AG04450 (cell line): ENCODE measurements around the gene ADORA2A. TPM values are rescaled to one million over a fixed set of nuclear protein-coding genes. Genes with fewer than 3 reads are reported as not detected.
A peak's percentile ranks its signal among the peaks of the same experiment; 100 is the strongest.

ENCODE experiments used
- CTCF ChIA-PET: fragments of 300-600, 350-600 bp; formaldehyde crosslinking; extraction: SDS; loops from one replicate; lab custom pipeline; 2022; ENCODE audit warnings: antibody characterized with exemption, inconsistent platforms; lab: Charles Lee
- POLR2A ChIA-PET: fragments of 350-600 bp; formaldehyde crosslinking; extraction: SDS; loops from one replicate; lab custom pipeline; 2021; ENCODE audit warnings: antibody characterized with exemption, inconsistent platforms; lab: Yijun Ruan, JAX
- DNase-seq: peaks from one replicate; pipeline ENCODE4 v3.0.0-alpha.2; 2011; ENCODE audit warnings: low read depth, low spot score
- H3K27ac ChIP-seq: one replicate; pipeline ENCODE4 v1.5.1; 2012; ENCODE audit warnings: low read depth, low read length, control low read depth
- H3K27me3 ChIP-seq: one replicate; pipeline ENCODE4 v1.6.0; 2012; ENCODE audit warnings: low read length; ENCODE audit not compliant: control insufficient read depth, insufficient read depth
- H3K4me3 ChIP-seq: 2 replicates; pipeline ENCODE4 v1.5.1; 2011; ENCODE audit warnings: mild to moderate bottlenecking, low read depth, low read length, control low read depth
- H3K9me3 ChIP-seq: 2 replicates; pipeline ENCODE4 v1.5.1; 2012; ENCODE audit warnings: low read length; ENCODE audit not compliant: control insufficient read depth, insufficient read depth
- polyA plus RNA-seq: library from polyadenylated mRNA; depleted of rRNA; stranded (reverse); fragments of >200 nt; gene quantifications from 2 replicates; pipeline ENCODE4 v1.2.3, GENCODE V29; 2011
- TF ChIP-seq, protein P1 (sequence below): IDR thresholded peaks from 2 replicates; pipeline ENCODE4 v1.5.1; 2011; ENCODE audit warnings: low read depth, low read length, control low read depth, inconsistent platforms

The ADORA2A gene
- polyA plus RNA-seq, 1 experiment: 0.19 TPM

DNA sequence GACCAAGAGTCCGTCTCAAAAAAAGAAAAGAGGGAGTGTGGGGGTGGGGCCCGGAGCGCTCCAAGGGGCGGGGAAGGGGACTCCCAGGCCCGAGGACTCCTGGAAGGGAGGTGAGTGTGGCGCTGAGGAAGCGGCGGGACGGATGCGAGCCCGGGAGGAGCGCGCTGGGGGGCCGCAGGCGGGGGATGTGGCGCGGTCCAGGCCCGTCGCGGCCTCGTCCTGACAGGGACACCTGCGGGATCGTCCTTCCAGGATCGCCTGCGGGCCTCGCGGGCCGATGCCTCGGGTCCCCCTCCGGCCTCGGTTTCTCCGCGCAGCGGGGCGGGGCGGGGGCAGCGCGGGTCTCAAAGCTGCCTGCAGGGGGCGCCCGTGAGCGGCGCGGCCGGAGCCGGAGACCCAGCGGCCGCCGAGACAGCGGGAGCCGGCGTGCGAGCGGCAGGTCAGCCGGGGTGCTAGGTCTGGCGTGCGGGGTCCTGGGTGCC lies 3.8 kb upstream of the ADORA2A start:
- Histone ChIP-seq H3K4me3 (peak overlapping the region; percentile 56), H3K27me3 (peaks cover 38% of the 10 kb centered on the region), H3K9me3 (no peaks in the 10 kb centered on the region; the same call in 1 of the 2 replicates), H3K27ac (no peak overlapping the region)
- ChIA-PET POLR2A (no interaction called here), CTCF (interaction anchor here (0.6 to 2.6 kb wide), 14 partner anchors 10 to 506 kb away, joined by 3 to 9 read pairs (median 4); no protein-coding TSS in a partner anchor)
- DNase-seq: no peak
- TF ChIP-seq, protein P1, sequence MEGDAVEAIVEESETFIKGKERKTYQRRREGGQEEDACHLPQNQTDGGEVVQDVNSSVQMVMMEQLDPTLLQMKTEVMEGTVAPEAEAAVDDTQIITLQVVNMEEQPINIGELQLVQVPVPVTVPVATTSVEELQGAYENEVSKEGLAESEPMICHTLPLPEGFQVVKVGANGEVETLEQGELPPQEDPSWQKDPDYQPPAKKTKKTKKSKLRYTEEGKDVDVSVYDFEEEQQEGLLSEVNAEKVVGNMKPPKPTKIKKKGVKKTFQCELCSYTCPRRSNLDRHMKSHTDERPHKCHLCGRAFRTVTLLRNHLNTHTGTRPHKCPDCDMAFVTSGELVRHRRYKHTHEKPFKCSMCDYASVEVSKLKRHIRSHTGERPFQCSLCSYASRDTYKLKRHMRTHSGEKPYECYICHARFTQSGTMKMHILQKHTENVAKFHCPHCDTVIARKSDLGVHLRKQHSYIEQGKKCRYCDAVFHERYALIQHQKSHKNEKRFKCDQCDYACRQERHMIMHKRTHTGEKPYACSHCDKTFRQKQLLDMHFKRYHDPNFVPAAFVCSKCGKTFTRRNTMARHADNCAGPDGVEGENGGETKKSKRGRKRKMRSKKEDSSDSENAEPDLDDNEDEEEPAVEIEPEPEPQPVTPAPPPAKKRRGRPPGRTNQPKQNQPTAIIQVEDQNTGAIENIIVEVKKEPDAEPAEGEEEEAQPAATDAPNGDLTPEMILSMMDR: peak; percentile 55

DNA sequence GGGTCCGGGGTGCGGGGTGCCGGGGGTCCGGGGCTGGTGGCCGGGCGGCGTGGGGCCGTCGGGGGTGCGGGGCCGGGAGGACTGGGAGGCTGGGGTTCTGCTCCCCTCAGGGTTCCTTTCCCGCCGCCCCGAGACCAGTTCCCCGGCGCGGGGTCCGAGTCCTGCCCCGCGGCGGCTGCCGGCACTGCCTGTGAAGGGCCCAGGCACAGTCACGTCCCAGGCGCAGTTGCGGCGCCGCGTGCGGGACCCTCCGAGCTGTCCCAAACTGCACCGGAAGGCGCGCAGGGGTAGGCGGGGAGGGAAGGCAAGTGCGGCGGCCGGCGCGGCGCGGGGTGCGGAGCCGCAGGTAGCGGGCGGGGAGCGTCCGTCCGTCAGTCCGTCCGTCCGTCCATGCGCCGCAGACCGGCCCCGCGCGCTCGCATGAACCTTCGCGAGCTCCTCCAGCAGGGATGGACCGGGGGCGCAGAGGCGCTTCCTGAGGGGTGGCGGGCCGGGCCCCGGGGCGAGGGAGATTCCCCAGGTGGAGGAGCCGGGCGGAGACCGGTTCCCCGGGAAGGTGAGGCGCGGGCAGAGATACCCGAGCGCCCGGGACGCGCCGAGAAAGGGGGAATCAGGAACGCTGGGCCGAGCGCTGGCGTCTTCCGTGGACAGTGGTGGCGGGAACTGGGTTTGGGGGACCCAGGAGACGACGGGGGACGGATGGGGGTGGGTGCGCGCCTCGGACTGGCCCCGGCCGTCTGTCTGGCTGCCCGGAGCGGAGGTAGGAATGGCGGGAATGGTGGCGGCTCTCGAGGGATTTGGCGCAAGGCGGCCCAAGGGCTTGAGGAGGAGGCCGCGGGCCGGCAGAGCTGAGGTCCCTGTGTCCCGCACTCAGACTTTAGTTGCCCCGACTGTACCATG lies 3.1 kb upstream of the ADORA2A start:
- CTCF ChIA-PET: interaction anchor here (0.6 to 2.6 kb wide), 9 partner anchors 11 to 507 kb away, joined by 3 to 8 read pairs (median 4); no protein-coding TSS in a partner anchor

DNA sequence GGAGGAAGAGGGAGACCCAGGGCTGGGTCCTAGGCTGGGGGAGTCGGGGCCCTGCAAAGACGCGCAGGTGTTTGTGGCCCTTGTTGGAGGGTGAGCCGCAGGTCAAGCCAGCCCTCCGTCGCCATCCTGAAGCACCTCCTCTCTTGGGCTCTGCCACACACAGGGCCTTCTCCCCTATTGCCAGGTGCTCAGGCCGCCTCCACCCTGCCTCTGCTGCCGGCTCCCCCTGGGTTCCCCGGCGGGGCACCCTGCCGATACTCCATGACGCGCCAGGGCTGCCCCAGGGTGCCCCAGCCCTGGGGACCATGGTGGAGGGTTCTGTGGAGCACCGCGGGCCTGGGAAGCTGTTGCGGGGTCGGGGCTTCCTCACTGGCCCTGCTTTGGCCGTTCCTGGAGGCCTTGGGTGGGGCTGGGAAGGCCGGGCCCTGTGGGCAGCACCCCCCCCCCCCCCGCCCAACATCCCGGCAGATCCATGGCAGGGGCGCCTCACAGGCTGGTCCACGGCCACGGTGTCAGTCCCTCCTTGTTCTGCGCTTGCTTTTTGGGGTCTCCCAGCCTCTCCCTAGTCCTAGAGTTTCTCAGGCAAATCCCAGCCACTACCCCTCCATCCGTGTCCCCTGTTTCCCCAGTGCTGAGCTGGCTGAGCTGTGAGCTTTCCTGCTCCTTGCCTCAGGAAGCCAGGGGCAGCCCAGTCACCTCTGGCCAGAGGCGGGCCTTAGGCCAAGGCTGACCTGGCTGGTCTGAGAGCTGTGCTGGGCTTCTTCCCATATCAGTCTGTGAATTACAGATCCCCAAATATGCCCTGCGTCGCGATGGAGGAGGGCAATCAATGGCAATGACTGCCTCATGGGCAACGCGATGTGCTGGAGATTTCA lies 2.3 kb upstream of the ADORA2A start:
- H3K27ac ChIP-seq: no peak overlapping the region
- ChIA-PET CTCF (interaction anchor here (0.6 to 2.6 kb wide), 6 partner anchors 78 to 105 kb away, joined by 4 to 8 read pairs (median 4); no protein-coding TSS in a partner anchor), POLR2A (no interaction called here)
- H3K9me3 ChIP-seq: no peaks in the 10 kb centered on the region; the same call in 1 of the 2 replicates
- H3K27me3 ChIP-seq: peaks cover 38% of the 10 kb centered on the region
- no peak for DNase-seq
- H3K4me3 ChIP-seq: no peak overlapping the region
- TF ChIP-seq, protein P1: no peak

More for the DNA sequence above, 3.1 kb upstream of the ADORA2A start:
- no peak for DNase-seq
- POLR2A ChIA-PET: no interaction called here
- Histone ChIP-seq H3K4me3 (peak overlapping the region; percentile 56), H3K27me3 (peaks cover 38% of the 10 kb centered on the region), H3K27ac (no peak overlapping the region), H3K9me3 (no peaks in the 10 kb centered on the region; the same call in 1 of the 2 replicates)
- TF ChIP-seq, protein P1: no peak

DNA sequence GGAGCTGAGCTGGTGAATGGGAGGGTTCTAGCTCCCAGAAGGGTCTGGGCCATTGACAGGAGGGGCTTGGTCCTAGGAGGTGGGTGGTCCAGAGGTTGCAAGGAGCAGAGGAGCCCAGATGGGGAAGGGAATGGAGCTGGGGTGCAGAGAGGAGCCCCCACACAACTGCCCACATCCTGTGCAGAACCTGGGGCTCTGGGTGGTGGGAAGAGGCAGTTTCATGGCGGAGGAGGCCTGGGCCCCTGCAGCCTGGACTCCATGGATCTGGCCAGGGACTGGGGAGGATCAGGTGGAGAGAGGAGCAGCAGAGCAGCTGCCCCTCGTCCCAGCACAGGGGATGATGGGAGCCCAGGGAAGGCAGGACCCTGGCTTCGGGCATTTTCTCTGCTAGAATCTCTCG lies 963 bp upstream of the ADORA2A start:
- ChIA-PET CTCF (interaction anchor here (0.6 to 1.5 kb wide), 2 partner anchors 96 to 99 kb away, joined by 3 to 4 read pairs; no protein-coding TSS in a partner anchor), POLR2A (interaction anchor here (0.5 kb wide), 1 partner anchor 61 kb away, joined by 3 read pairs; no protein-coding TSS in a partner anchor)
- TF ChIP-seq, protein P1: no peak
- H3K27ac ChIP-seq: no peak overlapping the region
- no peak overlapping the region for H3K4me3 ChIP-seq
- H3K9me3 ChIP-seq: no peaks in the 10 kb centered on the region; the same call in 1 of the 2 replicates
- peaks cover 38% of the 10 kb centered on the region for H3K27me3 ChIP-seq
- no peak for DNase-seq
